ENCODE results near the gene SEMA4F.

The SEMA4F gene

GRCh38 chr2:74704216-74704615, 50.2 kb downstream of the SEMA4F start:
- no peak overlapping the region for H3K4me3 ChIP-seq (ENCODE audit: low read depth, low read length)
- no peak for TF ChIP-seq CTCF (IDR thresholded peaks at IDR 0.05; ENCODE audit: low read depth, low read length)

- H3K4me3 ChIP-seq (ENCODE audit: low read depth, low read length) = no peak overlapping the region
- no peak for TF ChIP-seq CTCF (IDR thresholded peaks at IDR 0.05; ENCODE audit: low read depth, low read length)
These were observed 52.7 kb downstream of the SEMA4F start for GRCh38 chr2:74706741-74707140.

GRCh38 chr2:74707837-74708236, 53.8 kb downstream of the SEMA4F start:
- H3K4me3 ChIP-seq (ENCODE audit: low read depth, low read length) = no peak overlapping the region
- TF ChIP-seq CTCF (IDR thresholded peaks at IDR 0.05; ENCODE audit: low read depth, low read length) = no peak

- TF ChIP-seq CTCF (IDR thresholded peaks at IDR 0.05; ENCODE audit: low read depth, low read length) = no peak
- H3K4me3 ChIP-seq (ENCODE audit: low read depth, low read length) = no peak overlapping the region
These were observed 54.2 kb downstream of the SEMA4F start for GRCh38 chr2:74708296-74708695.

- H3K4me3 ChIP-seq (ENCODE audit: low read depth, low read length) = no peak overlapping the region
- no peak for TF ChIP-seq CTCF (IDR thresholded peaks at IDR 0.05; ENCODE audit: low read depth, low read length)
These were observed 54.8 kb downstream of the SEMA4F start for GRCh38 chr2:74708883-74709282.

- no peak overlapping the region for H3K4me3 ChIP-seq (ENCODE audit: low read depth, low read length)
- TF ChIP-seq CTCF (IDR thresholded peaks at IDR 0.05; ENCODE audit: low read depth, low read length) = no peak
These were observed 58.4 kb downstream of the SEMA4F start for GRCh38 chr2:74712223-74713053.

GRCh38 chr2:74714691-74715080, 60.6 kb downstream of the SEMA4F start:
- no peak for TF ChIP-seq CTCF (IDR thresholded peaks at IDR 0.05; ENCODE audit: low read depth, low read length)
- no peak overlapping the region; the same call in 1 of the 2 replicates for H3K4me3 ChIP-seq (ENCODE audit: low read depth, low read length)
